Measurements from ENCODE around the gene BCL6. TPM values are rescaled to one million over a fixed set of nuclear protein-coding genes. Genes with fewer than 3 reads are reported as not detected.

Gene BCL6
- total RNA-seq, 1 donor from 2014 or later: 47.7 TPM

DNA sequence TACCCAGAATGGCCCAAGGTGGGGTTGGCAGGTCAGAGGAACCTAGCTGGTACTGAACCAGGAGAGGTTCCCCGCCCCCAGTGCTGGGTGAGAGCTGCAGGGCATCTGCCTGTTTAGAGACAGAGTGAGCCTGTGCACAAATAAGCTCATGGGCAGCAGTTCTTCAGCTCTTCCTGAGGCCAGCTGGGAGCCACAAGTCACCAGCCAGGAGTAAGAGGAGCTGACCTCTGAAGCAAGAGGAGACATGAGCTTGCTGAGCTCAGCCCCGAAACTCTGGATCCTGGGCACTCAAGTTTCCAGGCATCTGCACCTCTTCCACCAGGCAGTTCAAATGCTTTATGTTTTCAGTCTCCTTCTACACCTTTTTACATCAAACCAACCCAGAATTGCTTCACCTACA is 45.0 kb downstream of the BCL6 start:
- Histone ChIP-seq H3K36me3 (no peaks in the 10 kb centered on the region), H3K27me3 (ENCODE audit: low read depth) (no peaks in the 10 kb centered on the region), H3K27ac (replicated peaks) (no peak overlapping the region), H3K4me1 (peaks cover 18% of the 10 kb centered on the region), H3K4me3 (no peak overlapping the region), H3K9me3 (replicated peaks) (no peaks in the 10 kb centered on the region)
- DNase-seq: no peak
- intact Hi-C loops (cut with micrococcal nuclease): no loop called here
- TF ChIP-seq, protein P1, sequence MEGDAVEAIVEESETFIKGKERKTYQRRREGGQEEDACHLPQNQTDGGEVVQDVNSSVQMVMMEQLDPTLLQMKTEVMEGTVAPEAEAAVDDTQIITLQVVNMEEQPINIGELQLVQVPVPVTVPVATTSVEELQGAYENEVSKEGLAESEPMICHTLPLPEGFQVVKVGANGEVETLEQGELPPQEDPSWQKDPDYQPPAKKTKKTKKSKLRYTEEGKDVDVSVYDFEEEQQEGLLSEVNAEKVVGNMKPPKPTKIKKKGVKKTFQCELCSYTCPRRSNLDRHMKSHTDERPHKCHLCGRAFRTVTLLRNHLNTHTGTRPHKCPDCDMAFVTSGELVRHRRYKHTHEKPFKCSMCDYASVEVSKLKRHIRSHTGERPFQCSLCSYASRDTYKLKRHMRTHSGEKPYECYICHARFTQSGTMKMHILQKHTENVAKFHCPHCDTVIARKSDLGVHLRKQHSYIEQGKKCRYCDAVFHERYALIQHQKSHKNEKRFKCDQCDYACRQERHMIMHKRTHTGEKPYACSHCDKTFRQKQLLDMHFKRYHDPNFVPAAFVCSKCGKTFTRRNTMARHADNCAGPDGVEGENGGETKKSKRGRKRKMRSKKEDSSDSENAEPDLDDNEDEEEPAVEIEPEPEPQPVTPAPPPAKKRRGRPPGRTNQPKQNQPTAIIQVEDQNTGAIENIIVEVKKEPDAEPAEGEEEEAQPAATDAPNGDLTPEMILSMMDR (IDR thresholded peaks at IDR 0.05; ENCODE audit: borderline replicate concordance): no peak

GRCh38 chr3:187698499-187699399 is 46.5 kb downstream of the BCL6 start:
- no peaks in the 10 kb centered on the region for H3K9me3 ChIP-seq (replicated peaks)
- intact Hi-C loops (cut with micrococcal nuclease): no loop called here
- H3K27me3 ChIP-seq (ENCODE audit: low read depth): no peaks in the 10 kb centered on the region
- TF ChIP-seq, protein P1 (IDR thresholded peaks at IDR 0.05; ENCODE audit: borderline replicate concordance): no peak
- no peaks in the 10 kb centered on the region for H3K36me3 ChIP-seq
- H3K4me1 ChIP-seq: peaks cover 9% of the 10 kb centered on the region
- no peak overlapping the region for H3K27ac ChIP-seq (replicated peaks)
- H3K4me3 ChIP-seq: no peak overlapping the region
- no peak for DNase-seq

DNA sequence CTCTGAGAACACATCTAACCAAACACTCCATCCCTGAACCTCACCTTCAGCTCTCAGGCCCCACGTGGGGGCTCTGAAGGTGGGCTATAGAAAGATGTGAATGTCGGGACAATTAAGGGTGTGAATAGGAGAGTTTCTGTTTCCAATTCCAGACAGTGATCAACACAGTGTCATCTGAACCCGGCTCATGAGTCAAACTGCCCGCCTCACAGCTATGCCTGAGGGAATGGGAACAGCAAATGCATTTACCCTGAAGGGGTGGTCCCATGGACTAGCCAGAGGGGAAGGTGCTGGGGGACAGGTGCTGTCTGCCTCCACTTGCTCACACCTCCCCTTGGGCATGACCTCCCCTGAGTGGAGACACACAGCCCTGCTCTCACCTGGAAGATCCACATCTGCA is 49.2 kb downstream of the BCL6 start:
- no peak for DNase-seq
- TF ChIP-seq, protein P1 (IDR thresholded peaks at IDR 0.05; ENCODE audit: borderline replicate concordance): no peak
- no peaks in the 10 kb centered on the region for H3K36me3 ChIP-seq
- no peaks in the 10 kb centered on the region for H3K27me3 ChIP-seq (ENCODE audit: low read depth)
- H3K9me3 ChIP-seq (replicated peaks): no peaks in the 10 kb centered on the region
- intact Hi-C loops (cut with micrococcal nuclease): no loop called here
- H3K27ac ChIP-seq (replicated peaks): peak overlapping the region; percentile 60
- no peak overlapping the region for H3K4me3 ChIP-seq
- peaks cover 9% of the 10 kb centered on the region for H3K4me1 ChIP-seq

DNA sequence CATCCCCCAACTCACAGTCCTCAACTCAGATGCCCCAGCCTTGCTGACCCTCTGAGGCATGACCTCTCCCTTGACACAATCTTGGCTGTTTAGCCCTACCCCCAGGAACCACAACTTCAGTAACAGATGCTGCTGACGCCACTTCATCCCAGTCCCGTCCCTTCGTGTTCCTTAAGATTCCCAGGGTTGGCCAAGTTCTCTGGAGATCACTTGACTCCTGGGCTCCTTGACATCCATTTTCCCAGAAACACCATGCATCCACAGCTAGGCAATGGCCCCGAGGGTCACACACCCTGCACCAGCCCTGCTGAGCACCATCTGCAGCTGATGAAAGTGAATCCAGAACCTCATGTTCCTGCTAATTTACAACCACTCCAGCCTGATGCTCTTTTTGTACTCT is 49.8 kb downstream of the BCL6 start:
- Histone ChIP-seq H3K27me3 (ENCODE audit: low read depth) (no peaks in the 10 kb centered on the region), H3K9me3 (replicated peaks) (no peaks in the 10 kb centered on the region), H3K36me3 (no peaks in the 10 kb centered on the region), H3K4me1 (peaks cover 9% of the 10 kb centered on the region), H3K27ac (replicated peaks) (peak overlapping the region; percentile 60), H3K4me3 (no peak overlapping the region)
- DNase-seq: peak; percentile 28
- intact Hi-C loops (cut with micrococcal nuclease): no loop called here
- TF ChIP-seq, protein P1 (IDR thresholded peaks at IDR 0.05; ENCODE audit: borderline replicate concordance): no peak

DNA sequence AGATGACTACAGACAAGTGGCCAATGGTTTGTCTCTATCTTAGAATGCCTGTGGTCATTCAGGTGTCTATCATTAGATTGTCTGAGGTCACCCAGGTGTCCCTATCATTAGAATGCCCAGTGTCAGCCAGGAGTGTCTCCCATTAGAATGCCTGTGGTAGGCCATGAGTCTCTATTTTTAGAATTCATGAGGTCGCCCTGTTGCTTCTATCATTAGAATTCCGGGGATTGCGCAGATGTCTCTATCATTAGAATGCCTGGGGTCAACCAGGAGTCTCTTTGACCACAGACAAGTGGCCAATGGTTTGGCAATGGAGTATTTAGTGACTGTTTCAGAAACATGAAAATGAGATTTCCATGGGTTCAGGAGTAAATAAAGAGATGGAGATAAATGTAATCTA is 50.5 kb downstream of the BCL6 start:
- Histone ChIP-seq H3K4me1 (peaks cover 9% of the 10 kb centered on the region), H3K9me3 (replicated peaks) (no peaks in the 10 kb centered on the region), H3K4me3 (no peak overlapping the region), H3K36me3 (no peaks in the 10 kb centered on the region), H3K27me3 (ENCODE audit: low read depth) (no peaks in the 10 kb centered on the region), H3K27ac (replicated peaks) (peak overlapping the region; percentile 60)
- intact Hi-C loops (cut with micrococcal nuclease): no loop called here
- TF ChIP-seq, protein P1 (IDR thresholded peaks at IDR 0.05; ENCODE audit: borderline replicate concordance): no peak
- no peak for DNase-seq
